ENCODE results near the gene CKLF. TPM values are rescaled to one million over a fixed set of nuclear protein-coding genes. Genes with fewer than 3 reads are reported as not detected.

Gene CKLF
- total and polyA plus RNA-seq, 2 donors (not counting 1 experiment from before 2014, with no cell fraction given) = 30.4 to 53.6 TPM

- Histone ChIP-seq H3K9ac (ENCODE audit: low read length) (no peak overlapping the region), H3K9me3 (ENCODE audit: control extremely low read depth in 1 of 3, control insufficient read depth in 2 of 3, insufficient read depth in 1 of 3, low read length in 2 of 3) (peaks cover 2 to 20% (median 15%) of the 10 kb centered on the region in 3 donors), H3K4me2 (replicated peaks; ENCODE audit: low read depth, low read length, poor library complexity, severe bottlenecking) (no peak overlapping the region), H4K20me1 (ENCODE audit: control insufficient read depth, insufficient read depth, low read length, poor library complexity, severe bottlenecking) (peaks cover 7% of the 10 kb centered on the region), H3K4me1 (ENCODE audit: control insufficient read depth in 2 of 2, insufficient read depth in 2 of 2, low read length in 2 of 2) (peaks cover 17 to 24% of the 10 kb centered on the region in 2 donors), H3K27ac (ENCODE audit: low read length in 2 of 2) (no peak overlapping the region), H3K4me3 (ENCODE audit: control extremely low read depth in 1 of 5, extremely low read depth in 1 of 5, insufficient read depth in 1 of 5, low read depth in 2 of 5, low read length in 4 of 5) (no peak overlapping the region), H3K79me2 (ENCODE audit: control insufficient read depth, insufficient read depth, low read length) (no peaks in the 10 kb centered on the region), H3K36me3 (replicated peaks in 1 of 2; ENCODE audit: control extremely low read depth in 1 of 2, control insufficient read depth in 1 of 2, extremely low read depth in 1 of 2, insufficient read depth in 2 of 2, low read length in 1 of 2) (no peaks in the 10 kb centered on the region), H3K27me3 (replicated peaks in 1 of 4; ENCODE audit: control extremely low read depth in 1 of 4, control insufficient read depth in 3 of 4, insufficient read depth in 4 of 4, low read length in 3 of 4) (peaks cover 0 to 34% (median 16%) of the 10 kb centered on the region in 4 experiments), H2AFZ (ENCODE audit: insufficient read depth, low read depth, low read length, poor library complexity, severe bottlenecking) (no peak overlapping the region)
- no peak for ATAC-seq (ENCODE audit: low read depth)
- ChIA-PET POLR2A (interaction anchor here (0.7 kb wide), 1 partner anchor 41 kb away, joined by 3 read pairs; no protein-coding TSS in a partner anchor), CTCF (interaction anchor here (1.0 kb wide), 1 partner anchor 11 kb away, joined by 3 read pairs; no protein-coding TSS in a partner anchor)
- TF ChIP-seq CTCF (IDR thresholded peaks at IDR 0.05) (no peak), EZH2 (IDR thresholded peaks at IDR 0.05; ENCODE audit: borderline replicate concordance, insufficient read depth, low read depth, low read length, poor library complexity, severe bottlenecking) (no peak)
- Mint-ChIP-seq H3K27ac (no peak overlapping the region), H3K4me3 (no peak overlapping the region), H3K4me1 (peaks cover 26% of the 10 kb centered on the region), H3K27me3 (peaks cover 40% of the 10 kb centered on the region), H3K9me3 (ENCODE audit: insufficient read depth) (peaks cover 6% of the 10 kb centered on the region)
- intact Hi-C loops (cut with micrococcal nuclease) = no loop called here
- DNase-seq = no peak
- WGBS (ENCODE audit: insufficient coverage) = 69% methylated on average over 5 of the region's 5 CpGs
These were observed 49.1 kb downstream of the CKLF start for GRCh38 chr16:66601471-66601870.
